Hepatocyte (in vitro differentiated cells): Measurements from ENCODE around the gene FAM185A.
"Not testable (repeated sequence)": the region's sequence is repeated elsewhere in the genome, so short reads cannot be mapped to it uniquely, and the experiment has no call there.

ENCODE experiments used
- EZH2 ChIP-seq: fragments of 200-600 bp; sonication (generic); IDR thresholded peaks from 2 replicates; pipeline ENCODE4 v1.6.1; 2016; ENCODE audit warnings: antibody characterized with exemption, mild to moderate bottlenecking, borderline replicate concordance
- TF ChIP-seq, protein P1 (sequence below): fragments of 200-600 bp; sonication (generic); IDR thresholded peaks from 2 replicates; pipeline ENCODE4 v1.5.1; 2016; ENCODE audit warnings: antibody characterized with exemption, mild to moderate bottlenecking; ENCODE audit not compliant: poor library complexity

DNA sequence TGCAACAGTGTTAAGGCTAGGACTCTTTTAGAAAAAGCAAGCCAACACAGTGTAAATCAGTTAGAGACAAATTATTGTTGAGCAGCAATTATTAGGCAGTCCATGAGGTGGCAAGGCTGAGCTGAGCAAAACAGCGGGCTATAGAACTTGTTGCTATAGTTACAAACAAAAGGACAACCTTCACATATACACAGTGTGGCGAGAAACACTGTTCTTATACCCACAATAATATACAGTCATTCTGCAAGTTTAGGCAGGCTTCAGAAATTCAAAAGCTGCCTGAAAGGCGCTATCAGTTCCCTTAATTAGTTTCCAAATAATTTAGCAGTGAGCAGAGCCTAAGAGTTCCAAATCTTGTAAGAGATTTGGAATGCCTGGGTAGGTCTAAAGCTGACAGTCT is 33.1 kb upstream of the FAM185A start:
- TF ChIP-seq, protein P1, sequence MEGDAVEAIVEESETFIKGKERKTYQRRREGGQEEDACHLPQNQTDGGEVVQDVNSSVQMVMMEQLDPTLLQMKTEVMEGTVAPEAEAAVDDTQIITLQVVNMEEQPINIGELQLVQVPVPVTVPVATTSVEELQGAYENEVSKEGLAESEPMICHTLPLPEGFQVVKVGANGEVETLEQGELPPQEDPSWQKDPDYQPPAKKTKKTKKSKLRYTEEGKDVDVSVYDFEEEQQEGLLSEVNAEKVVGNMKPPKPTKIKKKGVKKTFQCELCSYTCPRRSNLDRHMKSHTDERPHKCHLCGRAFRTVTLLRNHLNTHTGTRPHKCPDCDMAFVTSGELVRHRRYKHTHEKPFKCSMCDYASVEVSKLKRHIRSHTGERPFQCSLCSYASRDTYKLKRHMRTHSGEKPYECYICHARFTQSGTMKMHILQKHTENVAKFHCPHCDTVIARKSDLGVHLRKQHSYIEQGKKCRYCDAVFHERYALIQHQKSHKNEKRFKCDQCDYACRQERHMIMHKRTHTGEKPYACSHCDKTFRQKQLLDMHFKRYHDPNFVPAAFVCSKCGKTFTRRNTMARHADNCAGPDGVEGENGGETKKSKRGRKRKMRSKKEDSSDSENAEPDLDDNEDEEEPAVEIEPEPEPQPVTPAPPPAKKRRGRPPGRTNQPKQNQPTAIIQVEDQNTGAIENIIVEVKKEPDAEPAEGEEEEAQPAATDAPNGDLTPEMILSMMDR: not testable (repeated sequence)
- not testable (repeated sequence) for TF ChIP-seq EZH2
